Endothelial cell (in vitro differentiated cells): ENCODE results near the gene RPS28. TPM values are rescaled to one million over a fixed set of nuclear protein-coding genes. Genes with fewer than 3 reads are reported as not detected.
"Not testable (repeated sequence)": the region's sequence is repeated elsewhere in the genome, so short reads cannot be mapped to it uniquely, and the experiment has no call there.

Source experiments
- DNase-seq: peaks from one replicate; pipeline ENCODE4 v3.0.0; 2021; ENCODE audit warnings: low spot score
- H3K27ac Mint-ChIP-seq: one replicate; pipeline ENCODE4 v1.8.0; 2021; ENCODE audit warnings: mixed read lengths, inconsistent platforms; ENCODE audit not compliant: unreplicated experiment
- H3K27me3 Mint-ChIP-seq: one replicate; pipeline ENCODE4 v1.8.0; 2021; ENCODE audit warnings: mild to moderate bottlenecking, moderate library complexity, mixed read lengths, inconsistent platforms; ENCODE audit not compliant: unreplicated experiment
- H3K36me3 Mint-ChIP-seq: one replicate; pipeline ENCODE4 v1.8.0; 2021; ENCODE audit warnings: mild to moderate bottlenecking, low read depth, mixed read lengths, inconsistent platforms; ENCODE audit not compliant: unreplicated experiment
- H3K4me1 Mint-ChIP-seq: one replicate; pipeline ENCODE4 v1.8.0; 2021; ENCODE audit warnings: mild to moderate bottlenecking, mixed read lengths, inconsistent platforms; ENCODE audit not compliant: unreplicated experiment
- H3K4me3 Mint-ChIP-seq: one replicate; pipeline ENCODE4 v1.8.0; 2021; ENCODE audit warnings: mild to moderate bottlenecking, mixed read lengths, inconsistent platforms; ENCODE audit not compliant: unreplicated experiment
- H3K9me3 Mint-ChIP-seq: one replicate; pipeline ENCODE4 v1.8.0; 2021; ENCODE audit warnings: mixed read lengths, inconsistent platforms; ENCODE audit not compliant: unreplicated experiment
- CTCF ChIP-seq: fragments of 200-600 bp; sonication (generic); IDR thresholded peaks from one replicate; pipeline ENCODE4 v1.5.0; 2021; ENCODE audit warnings: antibody characterized with exemption; ENCODE audit not compliant: unreplicated experiment
- total RNA-seq: library from RNA; stranded (reverse); fragmentation: NEBNext Ultra II Directional; extraction: Animal tissue kit (Norgen Biotek cat#: 25700); gene quantifications from one replicate; pipeline ENCODE4 v1.2.1, GENCODE V29; 2021; ENCODE audit not compliant: unreplicated experiment

The RPS28 gene
- total RNA-seq, 1 donor from 2014 or later, result 1,732 TPM

GRCh38 chr19:8316351-8317125 is 4.8 kb upstream of the RPS28 start:
- H3K36me3 Mint-ChIP-seq, result peaks cover 11% of the 10 kb centered on the region
- H3K27me3 Mint-ChIP-seq, result peaks cover 15% of the 10 kb centered on the region
- H3K4me1 Mint-ChIP-seq, result peaks cover 52% of the 10 kb centered on the region
- no peak for DNase-seq
- no peaks in the 10 kb centered on the region for H3K9me3 Mint-ChIP-seq
- H3K4me3 Mint-ChIP-seq, result peak overlapping the region; percentile 65
- no peak for TF ChIP-seq CTCF
- H3K27ac Mint-ChIP-seq, result peak overlapping the region; percentile 85

- DNase-seq, H3K9me3 Mint-ChIP-seq, H3K27ac Mint-ChIP-seq: not testable (repeated sequence)
- Mint-ChIP-seq H3K4me3 (peak overlapping the region; percentile 56), H3K4me1 (peaks cover 53% of the 10 kb centered on the region), H3K27me3 (peaks cover 18% of the 10 kb centered on the region), H3K36me3 (peaks cover 16% of the 10 kb centered on the region)
Measured at GRCh38 chr19:8318835-8319234, 2.5 kb upstream of the RPS28 start.

GRCh38 chr19:8319807-8320520 is 1.3 kb upstream of the RPS28 start:
- Mint-ChIP-seq H3K27ac (peak overlapping the region; percentile 100), H3K36me3 (peaks cover 16% of the 10 kb centered on the region), H3K4me1 (peaks cover 48% of the 10 kb centered on the region), H3K9me3 (no peaks in the 10 kb centered on the region), H3K27me3 (peaks cover 17% of the 10 kb centered on the region), H3K4me3 (peak overlapping the region; percentile 100)
- TF ChIP-seq CTCF, result no peak
- DNase-seq, result no peak

- H3K27me3 Mint-ChIP-seq, result peaks cover 16% of the 10 kb centered on the region
- peaks cover 41% of the 10 kb centered on the region for H3K4me1 Mint-ChIP-seq
- H3K9me3 Mint-ChIP-seq, result no peaks in the 10 kb centered on the region
- H3K4me3 Mint-ChIP-seq, result peak overlapping the region; percentile 100
- peaks cover 16% of the 10 kb centered on the region for H3K36me3 Mint-ChIP-seq
- DNase-seq, result peak; percentile 37
- TF ChIP-seq CTCF, result no peak
- peak overlapping the region; percentile 100 for H3K27ac Mint-ChIP-seq
Measured at GRCh38 chr19:8320564-8321066, 681 bp upstream of the RPS28 start.

GRCh38 chr19:8321986-8322637 is 816 bp downstream of the RPS28 start:
- Mint-ChIP-seq H3K9me3 (no peaks in the 10 kb centered on the region), H3K4me1 (peaks cover 36% of the 10 kb centered on the region), H3K27me3 (peaks cover 19% of the 10 kb centered on the region), H3K36me3 (peaks cover 16% of the 10 kb centered on the region), H3K4me3 (peak overlapping the region; percentile 100), H3K27ac (peak overlapping the region; percentile 100)
- DNase-seq, result no peak
- no peak for TF ChIP-seq CTCF
